Loucy (cell line): Measurements from ENCODE around the gene KRTAP25-1.

Source experiments
- H2AFZ ChIP-seq: fragments of 200-600 bp; sonication (generic); 2 replicates; pipeline ENCODE4 v1.6.0; 2016; ENCODE audit warnings: antibody characterized with exemption, mild to moderate bottlenecking, low read length, moderate library complexity
- H3F3A ChIP-seq: fragments of 200-600 bp; 2 replicates; pipeline ENCODE4 v1.6.0; 2016; ENCODE audit warnings: antibody characterized with exemption, low read depth, mild to moderate bottlenecking
- H3K27me3 ChIP-seq: fragments of 200-600 bp; sonication (generic); 2 replicates; pipeline ENCODE4 v1.6.1; 2014; ENCODE audit warnings: low read length, mild to moderate bottlenecking; ENCODE audit not compliant: insufficient read depth, poor library complexity, severe bottlenecking
- H3K36me3 ChIP-seq: fragments of 200-600 bp; sonication (generic); 2 replicates; pipeline ENCODE4 v1.6.1; 2016; ENCODE audit warnings: low read length; ENCODE audit not compliant: insufficient read depth
- H3K4me1 ChIP-seq: fragments of 200-600 bp; sonication (generic); 2 replicates; pipeline ENCODE4 v1.5.1; 2014; ENCODE audit warnings: low read length, mild to moderate bottlenecking; ENCODE audit not compliant: insufficient read depth, poor library complexity, severe bottlenecking
- H3K4me2 ChIP-seq: fragments of 200-600 bp; sonication (generic); 2 replicates; pipeline ENCODE4 v1.6.0; 2014; ENCODE audit warnings: antibody characterized with exemption, low read length, low read depth, mild to moderate bottlenecking; ENCODE audit not compliant: poor library complexity, severe bottlenecking
- H3K4me3 ChIP-seq: fragments of 200-600 bp; sonication (generic); 2 replicates; pipeline ENCODE4 v1.5.1; 2014; ENCODE audit warnings: low read length, mild to moderate bottlenecking, mixed read lengths; ENCODE audit not compliant: poor library complexity, severe bottlenecking
- H3K79me2 ChIP-seq: fragments of 200-600 bp; sonication (generic); 2 replicates; pipeline ENCODE4 v1.6.1; 2014; ENCODE audit warnings: low read length; ENCODE audit not compliant: insufficient read depth
- H3K9ac ChIP-seq: fragments of 200-600 bp; sonication (generic); 2 replicates; pipeline ENCODE4 v1.6.0; 2014; ENCODE audit warnings: mild to moderate bottlenecking, low read depth, low read length, moderate library complexity; ENCODE audit not compliant: poor library complexity, severe bottlenecking
- H3K9me2 ChIP-seq: fragments of 200-600 bp; sonication (generic); replicated peaks from 2 replicates; pipeline ENCODE4 v1.6.1; 2016; ENCODE audit warnings: low read depth, low read length, mixed read lengths
- H3K9me3 ChIP-seq: fragments of 200-600 bp; sonication (generic); 2 replicates; pipeline ENCODE4 v1.6.1; 2014; ENCODE audit warnings: mild to moderate bottlenecking, antibody characterized with exemption, low read length, low read depth; ENCODE audit not compliant: insufficient read depth
- H4K20me1 ChIP-seq: fragments of 200-600 bp; sonication (generic); 2 replicates; pipeline ENCODE4 v1.6.0; 2014; ENCODE audit warnings: antibody characterized with exemption, low read length, mild to moderate bottlenecking; ENCODE audit not compliant: insufficient read depth, poor library complexity, severe bottlenecking
- EZH2phosphoT487 ChIP-seq: fragments of 200-600 bp; IDR thresholded peaks from 2 replicates; pipeline ENCODE4 v1.6.1; 2018; ENCODE audit warnings: antibody characterized with exemption, mild to moderate bottlenecking, moderate library complexity, borderline replicate concordance
- TF ChIP-seq, protein P1 (sequence below): fragments of 200-600 bp; sonication (generic); conservative IDR thresholded peaks from 2 replicates; pipeline ENCODE4 v1.5.1; 2014; ENCODE audit warnings: mild to moderate bottlenecking, antibody characterized with exemption, low read length

The KRTAP25-1 gene

DNA sequence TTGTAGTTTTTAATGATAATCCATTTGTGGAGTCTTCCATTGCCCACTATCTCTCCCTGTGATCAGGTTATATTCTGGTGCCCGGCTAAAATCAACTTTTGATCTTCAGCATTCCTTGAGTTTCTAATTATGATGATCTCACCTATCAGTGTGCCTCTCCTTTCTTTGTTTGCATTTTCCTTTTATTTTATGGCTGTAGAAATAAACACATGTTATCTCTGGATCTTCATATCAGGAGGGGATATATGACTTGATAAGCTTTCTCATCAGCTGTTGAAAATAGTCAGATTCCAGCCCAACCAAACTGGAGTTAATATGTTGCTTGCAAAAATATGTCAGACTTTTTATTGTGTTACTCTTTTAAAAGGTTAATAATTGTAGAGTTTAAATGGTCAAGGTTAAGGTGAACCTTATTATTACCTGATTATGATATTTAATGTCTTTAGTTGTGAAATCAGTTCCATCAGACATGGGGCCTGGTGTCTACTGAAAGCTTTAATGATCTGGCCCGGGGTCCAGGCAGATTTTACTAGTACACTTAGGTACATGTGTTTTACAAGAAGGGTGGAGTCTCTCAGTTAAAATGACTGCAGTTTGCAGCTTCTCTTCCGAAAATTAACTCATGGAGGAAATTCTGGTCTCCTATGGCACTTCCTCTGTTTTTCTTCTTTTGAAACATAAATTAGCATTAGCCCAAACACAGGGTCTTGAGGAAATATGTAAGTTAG lies 19.3 kb downstream of the KRTAP25-1 start:
- Histone ChIP-seq H3K79me2 (no peaks in the 10 kb centered on the region), H3K4me2 (no peak overlapping the region), H4K20me1 (no peaks in the 10 kb centered on the region), H3K4me3 (no peak overlapping the region), H3K9me3 (no peaks in the 10 kb centered on the region), H3K36me3 (no peaks in the 10 kb centered on the region), H2AFZ (no peak overlapping the region), H3K27me3 (no peaks in the 10 kb centered on the region), H3K9me2 (no peaks in the 10 kb centered on the region), H3F3A (no peaks in the 10 kb centered on the region), H3K4me1 (no peaks in the 10 kb centered on the region), H3K9ac (no peak overlapping the region)
- TF ChIP-seq EZH2phosphoT487, result no peak
- TF ChIP-seq, protein P1, sequence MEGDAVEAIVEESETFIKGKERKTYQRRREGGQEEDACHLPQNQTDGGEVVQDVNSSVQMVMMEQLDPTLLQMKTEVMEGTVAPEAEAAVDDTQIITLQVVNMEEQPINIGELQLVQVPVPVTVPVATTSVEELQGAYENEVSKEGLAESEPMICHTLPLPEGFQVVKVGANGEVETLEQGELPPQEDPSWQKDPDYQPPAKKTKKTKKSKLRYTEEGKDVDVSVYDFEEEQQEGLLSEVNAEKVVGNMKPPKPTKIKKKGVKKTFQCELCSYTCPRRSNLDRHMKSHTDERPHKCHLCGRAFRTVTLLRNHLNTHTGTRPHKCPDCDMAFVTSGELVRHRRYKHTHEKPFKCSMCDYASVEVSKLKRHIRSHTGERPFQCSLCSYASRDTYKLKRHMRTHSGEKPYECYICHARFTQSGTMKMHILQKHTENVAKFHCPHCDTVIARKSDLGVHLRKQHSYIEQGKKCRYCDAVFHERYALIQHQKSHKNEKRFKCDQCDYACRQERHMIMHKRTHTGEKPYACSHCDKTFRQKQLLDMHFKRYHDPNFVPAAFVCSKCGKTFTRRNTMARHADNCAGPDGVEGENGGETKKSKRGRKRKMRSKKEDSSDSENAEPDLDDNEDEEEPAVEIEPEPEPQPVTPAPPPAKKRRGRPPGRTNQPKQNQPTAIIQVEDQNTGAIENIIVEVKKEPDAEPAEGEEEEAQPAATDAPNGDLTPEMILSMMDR, result no peak

DNA sequence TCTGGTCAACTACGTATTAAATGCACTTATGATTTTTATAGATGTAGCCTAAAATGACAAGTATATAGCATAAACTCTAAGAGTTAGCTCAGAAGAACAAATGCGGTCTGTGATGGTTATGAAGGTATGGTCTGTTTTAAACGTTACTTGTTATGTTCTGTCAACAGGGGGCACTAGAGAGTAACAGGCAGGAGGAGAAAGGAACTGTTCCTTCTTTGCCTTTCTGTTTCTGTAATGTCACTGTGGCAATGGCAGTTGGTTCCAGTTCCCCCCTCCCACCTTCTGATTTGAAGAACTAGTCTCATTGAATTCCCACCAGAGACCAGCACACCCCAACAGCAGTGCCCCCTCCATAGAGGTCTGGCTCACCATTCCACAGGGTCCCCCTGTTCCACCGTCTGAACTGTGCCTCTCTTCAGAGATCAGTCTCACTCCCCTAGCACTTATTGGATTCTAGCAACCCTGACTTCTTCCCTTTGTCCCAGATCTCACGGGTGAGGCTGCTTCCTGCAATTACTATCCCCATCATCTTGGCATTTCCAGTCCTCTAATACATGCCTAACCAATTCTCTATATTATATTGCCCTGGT lies 20.6 kb downstream of the KRTAP25-1 start:
- Histone ChIP-seq H3K36me3 (no peaks in the 10 kb centered on the region), H3K79me2 (no peaks in the 10 kb centered on the region), H3K4me1 (no peaks in the 10 kb centered on the region), H3K27me3 (no peaks in the 10 kb centered on the region), H4K20me1 (no peaks in the 10 kb centered on the region), H3K9me3 (no peaks in the 10 kb centered on the region), H3K4me3 (no peak overlapping the region), H2AFZ (no peak overlapping the region), H3K4me2 (no peak overlapping the region), H3K9ac (no peak overlapping the region), H3F3A (no peaks in the 10 kb centered on the region), H3K9me2 (no peaks in the 10 kb centered on the region)
- TF ChIP-seq, protein P1, result peak; percentile 40
- TF ChIP-seq EZH2phosphoT487, result no peak

- H3K4me1 ChIP-seq, result no peaks in the 10 kb centered on the region
- no peaks in the 10 kb centered on the region for H3K36me3 ChIP-seq
- no peak for TF ChIP-seq EZH2phosphoT487
- TF ChIP-seq, protein P1, result no peak; the same call in 1 of the 2 replicates
- no peaks in the 10 kb centered on the region for H3K27me3 ChIP-seq
- no peaks in the 10 kb centered on the region for H4K20me1 ChIP-seq
- H2AFZ ChIP-seq, result no peak overlapping the region
- no peaks in the 10 kb centered on the region for H3K9me2 ChIP-seq
- H3K9me3 ChIP-seq, result no peaks in the 10 kb centered on the region
- H3F3A ChIP-seq, result no peaks in the 10 kb centered on the region
- no peaks in the 10 kb centered on the region for H3K79me2 ChIP-seq
- H3K4me2 ChIP-seq, result no peak overlapping the region
- no peak overlapping the region for H3K9ac ChIP-seq
- H3K4me3 ChIP-seq, result no peak overlapping the region
Measured at GRCh38 chr21:30257773-30258172, 31.5 kb downstream of the KRTAP25-1 start.
